Loucy (cell line): ENCODE results near the gene GLG1.

Source experiments
- H2AFZ ChIP-seq: fragments of 200-600 bp; sonication (generic); 2 replicates; pipeline ENCODE4 v1.6.0; 2016; ENCODE audit warnings: antibody characterized with exemption, mild to moderate bottlenecking, low read length, moderate library complexity
- H3F3A ChIP-seq: fragments of 200-600 bp; 2 replicates; pipeline ENCODE4 v1.6.0; 2016; ENCODE audit warnings: antibody characterized with exemption, low read depth, mild to moderate bottlenecking
- H3K27me3 ChIP-seq: fragments of 200-600 bp; sonication (generic); 2 replicates; pipeline ENCODE4 v1.6.1; 2014; ENCODE audit warnings: low read length, mild to moderate bottlenecking; ENCODE audit not compliant: insufficient read depth, poor library complexity, severe bottlenecking
- H3K36me3 ChIP-seq: fragments of 200-600 bp; sonication (generic); 2 replicates; pipeline ENCODE4 v1.6.1; 2016; ENCODE audit warnings: low read length; ENCODE audit not compliant: insufficient read depth
- H3K4me1 ChIP-seq: fragments of 200-600 bp; sonication (generic); 2 replicates; pipeline ENCODE4 v1.5.1; 2014; ENCODE audit warnings: low read length, mild to moderate bottlenecking; ENCODE audit not compliant: insufficient read depth, poor library complexity, severe bottlenecking
- H3K4me2 ChIP-seq: fragments of 200-600 bp; sonication (generic); 2 replicates; pipeline ENCODE4 v1.6.0; 2014; ENCODE audit warnings: antibody characterized with exemption, low read length, low read depth, mild to moderate bottlenecking; ENCODE audit not compliant: poor library complexity, severe bottlenecking
- H3K4me3 ChIP-seq: fragments of 200-600 bp; sonication (generic); 2 replicates; pipeline ENCODE4 v1.5.1; 2014; ENCODE audit warnings: low read length, mild to moderate bottlenecking, mixed read lengths; ENCODE audit not compliant: poor library complexity, severe bottlenecking
- H3K79me2 ChIP-seq: fragments of 200-600 bp; sonication (generic); 2 replicates; pipeline ENCODE4 v1.6.1; 2014; ENCODE audit warnings: low read length; ENCODE audit not compliant: insufficient read depth
- H3K9ac ChIP-seq: fragments of 200-600 bp; sonication (generic); 2 replicates; pipeline ENCODE4 v1.6.0; 2014; ENCODE audit warnings: mild to moderate bottlenecking, low read depth, low read length, moderate library complexity; ENCODE audit not compliant: poor library complexity, severe bottlenecking
- H3K9me2 ChIP-seq: fragments of 200-600 bp; sonication (generic); replicated peaks from 2 replicates; pipeline ENCODE4 v1.6.1; 2016; ENCODE audit warnings: low read depth, low read length, mixed read lengths
- H3K9me3 ChIP-seq: fragments of 200-600 bp; sonication (generic); 2 replicates; pipeline ENCODE4 v1.6.1; 2014; ENCODE audit warnings: mild to moderate bottlenecking, antibody characterized with exemption, low read length, low read depth; ENCODE audit not compliant: insufficient read depth
- H4K20me1 ChIP-seq: fragments of 200-600 bp; sonication (generic); 2 replicates; pipeline ENCODE4 v1.6.0; 2014; ENCODE audit warnings: antibody characterized with exemption, low read length, mild to moderate bottlenecking; ENCODE audit not compliant: insufficient read depth, poor library complexity, severe bottlenecking
- CTCF ChIP-seq: fragments of 200-600 bp; sonication (generic); conservative IDR thresholded peaks from 2 replicates; pipeline ENCODE4 v1.5.1; 2014; ENCODE audit warnings: mild to moderate bottlenecking, antibody characterized with exemption, low read length
- EZH2phosphoT487 ChIP-seq: fragments of 200-600 bp; IDR thresholded peaks from 2 replicates; pipeline ENCODE4 v1.6.1; 2018; ENCODE audit warnings: antibody characterized with exemption, mild to moderate bottlenecking, moderate library complexity, borderline replicate concordance

GLG1 gene

GRCh38 chr16:74649839-74650504 is 43.1 kb upstream of the GLG1 start:
- Histone ChIP-seq H3K4me1 (peaks cover 20% of the 10 kb centered on the region), H3K4me2 (no peak overlapping the region), H3K4me3 (no peak overlapping the region), H3K27me3 (no peaks in the 10 kb centered on the region), H3K9me3 (no peaks in the 10 kb centered on the region), H2AFZ (no peak overlapping the region), H3K79me2 (peaks cover 88% of the 10 kb centered on the region), H3K36me3 (peaks cover 89% of the 10 kb centered on the region), H3K9me2 (no peaks in the 10 kb centered on the region), H3K9ac (no peak overlapping the region), H3F3A (0 out of 2 replicates have a peak, but pooled peaks cover 3% of the 10 kb centered on the region), H4K20me1 (peaks cover 71% of the 10 kb centered on the region)
- TF ChIP-seq EZH2phosphoT487, result no peak

GRCh38 chr16:74641969-74642368 is 35.1 kb upstream of the GLG1 start:
- no peak for TF ChIP-seq EZH2phosphoT487
- TF ChIP-seq CTCF, result no peak
- Histone ChIP-seq H3K9me2 (no peaks in the 10 kb centered on the region), H4K20me1 (peaks cover 12% of the 10 kb centered on the region), H3K9ac (no peak overlapping the region), H3K4me2 (no peak overlapping the region), H3K79me2 (peaks cover 11% of the 10 kb centered on the region; the same call in 1 of the 2 replicates), H3K9me3 (no peaks in the 10 kb centered on the region), H3F3A (no peaks in the 10 kb centered on the region), H3K4me1 (no peaks in the 10 kb centered on the region), H2AFZ (no peak overlapping the region), H3K27me3 (no peaks in the 10 kb centered on the region), H3K4me3 (no peak overlapping the region), H3K36me3 (peaks cover 93% of the 10 kb centered on the region)

- H3K9me2 ChIP-seq, result no peaks in the 10 kb centered on the region
- H3K4me1 ChIP-seq, result no peaks in the 10 kb centered on the region
- H3F3A ChIP-seq, result no peaks in the 10 kb centered on the region
- no peak overlapping the region for H3K9ac ChIP-seq
- no peaks in the 10 kb centered on the region for H3K79me2 ChIP-seq
- H3K4me2 ChIP-seq, result no peak overlapping the region
- H2AFZ ChIP-seq, result no peak overlapping the region
- no peak overlapping the region for H3K4me3 ChIP-seq
- H4K20me1 ChIP-seq, result no peaks in the 10 kb centered on the region
- H3K36me3 ChIP-seq, result peaks cover 91% of the 10 kb centered on the region
- no peaks in the 10 kb centered on the region for H3K9me3 ChIP-seq
- no peaks in the 10 kb centered on the region for H3K27me3 ChIP-seq
- no peak for TF ChIP-seq CTCF
- TF ChIP-seq EZH2phosphoT487, result no peak
Measured at GRCh38 chr16:74637742-74638453, 31.0 kb upstream of the GLG1 start.
